GM12878 (cell line): ENCODE measurements around the gene DEK. TPM values are rescaled to one million over a fixed set of nuclear protein-coding genes. Genes with fewer than 3 reads are reported as not detected.

Experiments used
- ATAC-seq: fragments of 200-7000 bp; cut with Tn5 transposase; 3 replicates; pipeline ENCODE4 v1.9.1; 2020; ENCODE audit warnings: mild to moderate bottlenecking, moderate library complexity
- BruUV-seq: library from RNA; stranded (reverse); fragments of 400-500 nt; replicated peaks from 2 replicates; lab custom pipeline; 2021; lab: Mats Ljungman, UMichigan
- CTCF ChIA-PET: fragments of 300-600 bp; sonication (Branson Sonifier 250); formaldehyde crosslinking; extraction: SDS; loops from one replicate; lab custom pipeline; 2021; ENCODE audit warnings: inconsistent platforms; lab: Yijun Ruan, JAX
- POLR2A ChIA-PET: fragments of 350-600 bp; formaldehyde crosslinking; extraction: SDS; loops from one replicate; lab custom pipeline; 2021; ENCODE audit warnings: inconsistent platforms; lab: Charles Lee
- RAD21 ChIA-PET: fragments of 300-600 bp; sonication (Branson Sonifier 250); formaldehyde crosslinking; loops from one replicate; lab custom pipeline; 2023; ENCODE audit warnings: antibody characterized with exemption; ENCODE audit not compliant: unreplicated experiment; lab: Charles Lee
- SMC1A ChIA-PET: fragments of 300-600 bp; sonication (Branson Sonifier 250); formaldehyde crosslinking; loops from one replicate; lab custom pipeline; 2023; ENCODE audit not compliant: unreplicated experiment, uncharacterized antibody; lab: Charles Lee
- DNase-seq: peaks from one replicate; pipeline ENCODE4 v3.0.0-alpha.2; 2011; ENCODE audit warnings: low read depth, low spot score
- FAIRE-seq: peaks from 3 replicates; lab custom pipeline; 2011; peaks lifted over from hg19 to GRCh38; lab: Jason Lieb, UNC
- H2AFZ ChIP-seq: 2 replicates; pipeline ENCODE4 v1.6.0; 2011; ENCODE audit warnings: low read depth, low read length, control low read depth; ENCODE audit not compliant: control insufficient read depth
- H3K27ac ChIP-seq: 2 replicates; pipeline ENCODE4 v1.5.1; 2011; ENCODE audit warnings: control low read depth; ENCODE audit not compliant: control insufficient read depth, insufficient read depth
- H3K27me3 ChIP-seq, 2 experiments: replicated peaks in 1 of 2; 2 replicates each; pipeline versions ENCODE4 v1.6.0 to v1.6.1; 2011; ENCODE audit warnings: low read length in 1 of 2; ENCODE audit not compliant: control insufficient read depth in 2 of 2, insufficient read depth in 2 of 2
- H3K36me3 ChIP-seq, 2 experiments: 2 replicates each; pipeline ENCODE4 v1.5.1; 2011; ENCODE audit warnings: low read length in 1 of 2; ENCODE audit not compliant: control insufficient read depth in 2 of 2, insufficient read depth in 2 of 2
- H3K4me1 ChIP-seq: 2 replicates; pipeline ENCODE4 v1.6.1; 2011; ENCODE audit warnings: mild to moderate bottlenecking, low read length, moderate library complexity, mixed read lengths; ENCODE audit not compliant: control insufficient read depth, insufficient read depth
- H3K4me2 ChIP-seq: 2 replicates; pipeline ENCODE4 v1.6.0; 2011; ENCODE audit warnings: control low read depth; ENCODE audit not compliant: control insufficient read depth, insufficient read depth
- H3K4me3 ChIP-seq: fragments of 200-600 bp; sonication (generic); 2 replicates; pipeline ENCODE4 v1.5.1; 2016
- H3K79me2 ChIP-seq: 2 replicates; pipeline ENCODE4 v1.6.0; 2011; ENCODE audit warnings: low read length; ENCODE audit not compliant: control insufficient read depth, insufficient read depth
- H3K9ac ChIP-seq: 2 replicates; pipeline ENCODE4 v1.8.0; 2011; ENCODE audit warnings: low read length, control low read depth, mixed read lengths; ENCODE audit not compliant: control insufficient read depth, insufficient read depth
- H3K9me3 ChIP-seq: replicated peaks from 3 replicates; pipeline ENCODE4 v1.5.1; 2011; ENCODE audit warnings: mild to moderate bottlenecking, low read length; ENCODE audit not compliant: control insufficient read depth, insufficient read depth
- H4K20me1 ChIP-seq: 2 replicates; pipeline ENCODE4 v1.6.0; 2011; ENCODE audit not compliant: control insufficient read depth, insufficient read depth
- CREB1 ChIP-seq: IDR thresholded peaks from 2 replicates; pipeline ENCODE4 v1.6.1; 2012; ENCODE audit warnings: low read depth, mild to moderate bottlenecking, inconsistent platforms
- JUND ChIP-seq: IDR thresholded peaks from 2 replicates; pipeline ENCODE4 v1.6.1; 2012; ENCODE audit warnings: low read depth, mild to moderate bottlenecking, low read length, improper control_type of control experiment, moderate library complexity
- KAT2A ChIP-seq: conservative IDR thresholded peaks from 2 replicates; pipeline ENCODE4 v1.6.1; 2011; ENCODE audit warnings: low read depth, low read length; ENCODE audit not compliant: control insufficient read depth
- NR2F1 ChIP-seq: fragments of 450-650 bp; conservative IDR thresholded peaks from 2 replicates; pipeline ENCODE4 v1.6.1; 2017; ENCODE audit warnings: mild to moderate bottlenecking
- PKNOX1 ChIP-seq: fragments of 450-650 bp; IDR thresholded peaks from 2 replicates; pipeline ENCODE4 v1.6.1; 2016; ENCODE audit warnings: mild to moderate bottlenecking
- RAD21 ChIP-seq: IDR thresholded peaks from 2 replicates; pipeline ENCODE4 v1.6.1; 2011; ENCODE audit warnings: mild to moderate bottlenecking, low read depth, low read length, moderate library complexity; ENCODE audit not compliant: insufficient read depth
- SIX5 ChIP-seq: IDR thresholded peaks from 2 replicates; pipeline ENCODE4 v1.6.1; 2011; ENCODE audit warnings: mild to moderate bottlenecking, low read depth, low read length, moderate library complexity; ENCODE audit not compliant: severe bottlenecking
- SKIL ChIP-seq: fragments of 450-650 bp; IDR thresholded peaks from 2 replicates; pipeline ENCODE4 v1.6.1; 2017; ENCODE audit warnings: mild to moderate bottlenecking, low read depth, inconsistent platforms; ENCODE audit not compliant: poor library complexity, severe bottlenecking
- SUPT20H ChIP-seq: IDR thresholded peaks from 2 replicates; pipeline ENCODE4 v1.6.1; 2011; ENCODE audit warnings: low read depth, mild to moderate bottlenecking, low read length, moderate library complexity, borderline replicate concordance; ENCODE audit not compliant: control insufficient read depth
- WGBS: methylation state at CpG from one replicate; pipeline ENCODE4 v1.1.6; 2016; ENCODE audit warnings: low lambda C conversion rate; ENCODE audit not compliant: insufficient replicate concordance, insufficient coverage; ENCODE audit errors: missing lambda C conversion rate; 5-methylcytosine and 5-hydroxymethylcytosine counted together
- in situ Hi-C: fragments of 300-500 bp; cut with MboI; formaldehyde crosslinking; loops from 9 replicates; pipeline ENCODE4 v1.14.3; 2018; ENCODE audit warnings: mixed read lengths
- intact Hi-C: fragments of 100-400 bp; cut with micrococcal nuclease; formaldehyde crosslinking; loops from one replicate; pipeline ENCODE4 v1.14.2; 2022; ENCODE audit not compliant: unreplicated experiment
- polyA plus RNA-seq, 11 experiments: library from polyadenylated mRNA; depleted of rRNA in 4 of 11; unstranded in 6 of 11; stranded (reverse) in 5 of 11; fragments of >200 nt; fragmentation: Nextera tagmentation in 4 of 11; fragmentation: Illumina TruSeq in 1 of 11; extraction: Ambion mirVana in 4 of 11; extraction: Trizol in 1 of 11; gene quantifications; 1 replicate in 1 of 11; 2 replicates in 10 of 11; pipeline versions ENCODE4 v1.2.1 to v1.2.3, GENCODE V29; 2011 to 2016; ENCODE audit warnings: inconsistent platforms in 2 of 11, missing spikeins in 2 of 11, low read depth in 1 of 11
- total RNA-seq, 4 experiments: library from RNA; depleted of rRNA in 3 of 4; stranded (reverse); fragments of >200 nt in 3 of 4; fragmentation: Illumina TruSeq in 1 of 4; extraction: Trizol in 1 of 4; gene quantifications; 2 replicates each; pipeline versions ENCODE4 v1.2.1 to v1.2.3, GENCODE V29; 2013 to 2021
- TF ChIP-seq, protein P1 (sequence below): IDR thresholded peaks from 2 replicates; pipeline ENCODE4 v1.6.1; 2011; ENCODE audit warnings: mild to moderate bottlenecking, low read depth, low read length, moderate library complexity; ENCODE audit not compliant: insufficient replicate concordance

DEK gene
- total and polyA plus RNA-seq, 10 of the 15 experiments (the other 5 are each of a cell fraction or from before 2014, with no cell fraction given): 111 to 346 (median 196) TPM

DNA sequence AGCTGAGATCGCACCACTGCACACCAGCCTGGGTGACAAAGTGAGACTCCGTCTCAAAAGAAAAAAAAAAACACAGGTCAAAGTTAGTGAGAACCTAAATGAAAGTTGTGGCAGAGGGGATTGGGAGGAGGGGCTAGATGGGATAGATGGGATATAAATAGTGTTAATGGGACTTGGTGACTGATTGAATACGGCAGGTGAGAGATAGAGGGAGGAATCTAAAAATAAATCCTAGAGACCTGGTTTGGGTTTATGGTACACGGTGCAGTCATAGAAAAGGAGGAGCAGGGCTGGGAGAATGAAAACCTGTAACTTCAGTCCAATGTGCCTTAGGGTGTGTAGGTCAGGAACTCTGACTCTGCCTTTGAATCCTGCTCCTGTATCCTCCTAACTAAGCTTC lies 25.0 kb upstream of the DEK start (continued):
- TF ChIP-seq SUPT20H: no peak

DNA sequence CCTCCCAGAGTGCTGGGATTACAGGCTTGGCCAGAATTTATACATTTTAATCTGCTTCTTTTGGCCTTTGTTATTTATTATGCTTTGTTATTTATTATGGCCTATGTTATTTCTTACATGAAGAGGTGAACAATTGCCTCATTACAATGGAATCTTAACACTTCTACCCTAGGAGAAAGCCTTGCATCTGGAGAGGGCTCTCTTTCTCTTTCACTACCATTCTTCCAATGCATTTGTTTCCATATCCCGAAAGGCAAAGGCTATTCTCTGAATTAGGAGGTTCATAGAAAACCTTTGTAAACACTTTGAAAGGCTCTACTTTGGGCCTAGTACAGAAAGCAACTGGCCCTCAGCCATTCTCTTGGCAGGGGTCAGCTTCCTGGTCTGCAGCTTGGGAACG lies 19.9 kb upstream of the DEK start:
- FAIRE-seq (no peak), ATAC-seq (no peak), DNase-seq (no peak)
- no peak overlapping the region for H3K9ac ChIP-seq
- H3K27ac ChIP-seq: no peak overlapping the region
- intact Hi-C loops: no loop called here
- H3K4me1 ChIP-seq: no peaks in the 10 kb centered on the region
- no peaks in the 10 kb centered on the region for H3K36me3 ChIP-seq
- SMC1A ChIA-PET: no interaction called here
- H3K4me2 ChIP-seq: no peak overlapping the region
- WGBS: 38% methylated on average over 2 of the region's 2 CpGs
- H3K9me3 ChIP-seq: no peaks in the 10 kb centered on the region
- H3K27me3 ChIP-seq: peaks cover 0 to 4% of the 10 kb centered on the region in 2 experiments; a peak in 1 of 4 replicates
- in situ Hi-C loops: no loop called here
- TF ChIP-seq PKNOX1 (no peak), NR2F1 (no peak), JUND (no peak), RAD21 (no peak), SKIL (no peak), CREB1 (no peak), SIX5 (no peak), KAT2A (no peak)
- TF ChIP-seq, protein P1, sequence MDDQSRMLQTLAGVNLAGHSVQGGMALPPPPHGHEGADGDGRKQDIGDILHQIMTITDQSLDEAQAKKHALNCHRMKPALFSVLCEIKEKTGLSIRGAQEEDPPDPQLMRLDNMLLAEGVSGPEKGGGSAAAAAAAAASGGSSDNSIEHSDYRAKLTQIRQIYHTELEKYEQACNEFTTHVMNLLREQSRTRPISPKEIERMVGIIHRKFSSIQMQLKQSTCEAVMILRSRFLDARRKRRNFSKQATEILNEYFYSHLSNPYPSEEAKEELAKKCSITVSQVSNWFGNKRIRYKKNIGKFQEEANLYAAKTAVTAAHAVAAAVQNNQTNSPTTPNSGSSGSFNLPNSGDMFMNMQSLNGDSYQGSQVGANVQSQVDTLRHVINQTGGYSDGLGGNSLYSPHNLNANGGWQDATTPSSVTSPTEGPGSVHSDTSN: no peak
- CTCF ChIA-PET: no interaction called here
- no peak overlapping the region for H2AFZ ChIP-seq
- H3K79me2 ChIP-seq: no peaks in the 10 kb centered on the region
- no peaks in the 10 kb centered on the region for H4K20me1 ChIP-seq
- RAD21 ChIA-PET: no interaction called here
- H3K4me3 ChIP-seq: no peak overlapping the region
- POLR2A ChIA-PET: no interaction called here
- BruUV-seq: no TSS peak
